ENCODE results near the gene TSNAXIP1.

Gene TSNAXIP1

DNA sequence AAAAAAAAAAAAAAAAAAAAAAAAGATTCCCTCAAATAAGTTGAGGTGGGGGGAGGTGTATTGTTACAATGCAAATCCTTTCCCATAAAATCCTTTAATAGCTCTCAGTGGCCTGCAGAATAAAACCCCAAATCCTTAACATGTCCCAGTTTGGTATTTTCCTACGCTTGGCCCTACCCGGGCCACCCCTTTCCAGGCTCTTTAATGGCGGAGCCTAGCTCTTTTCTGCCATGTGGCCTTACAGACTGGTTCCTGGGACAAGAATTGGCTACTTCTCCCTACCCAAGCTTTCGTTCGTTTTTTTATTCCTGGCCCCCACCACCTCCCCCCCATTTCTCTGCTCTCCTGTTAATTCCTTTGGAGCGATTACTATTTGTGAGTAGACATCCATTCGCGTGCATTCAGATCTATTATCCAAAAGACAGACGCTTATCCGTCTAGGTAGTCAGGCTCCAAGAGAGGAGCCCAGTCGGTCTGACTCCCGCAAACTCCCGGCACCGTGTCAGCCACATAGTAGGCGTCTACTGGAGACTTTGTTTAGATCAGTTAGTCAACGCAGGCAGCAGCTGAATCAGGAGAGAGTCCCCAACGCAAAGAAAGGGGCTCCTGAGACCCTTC is 34.6 kb downstream of the TSNAXIP1 start:
- TF ChIP-seq, protein P1, sequence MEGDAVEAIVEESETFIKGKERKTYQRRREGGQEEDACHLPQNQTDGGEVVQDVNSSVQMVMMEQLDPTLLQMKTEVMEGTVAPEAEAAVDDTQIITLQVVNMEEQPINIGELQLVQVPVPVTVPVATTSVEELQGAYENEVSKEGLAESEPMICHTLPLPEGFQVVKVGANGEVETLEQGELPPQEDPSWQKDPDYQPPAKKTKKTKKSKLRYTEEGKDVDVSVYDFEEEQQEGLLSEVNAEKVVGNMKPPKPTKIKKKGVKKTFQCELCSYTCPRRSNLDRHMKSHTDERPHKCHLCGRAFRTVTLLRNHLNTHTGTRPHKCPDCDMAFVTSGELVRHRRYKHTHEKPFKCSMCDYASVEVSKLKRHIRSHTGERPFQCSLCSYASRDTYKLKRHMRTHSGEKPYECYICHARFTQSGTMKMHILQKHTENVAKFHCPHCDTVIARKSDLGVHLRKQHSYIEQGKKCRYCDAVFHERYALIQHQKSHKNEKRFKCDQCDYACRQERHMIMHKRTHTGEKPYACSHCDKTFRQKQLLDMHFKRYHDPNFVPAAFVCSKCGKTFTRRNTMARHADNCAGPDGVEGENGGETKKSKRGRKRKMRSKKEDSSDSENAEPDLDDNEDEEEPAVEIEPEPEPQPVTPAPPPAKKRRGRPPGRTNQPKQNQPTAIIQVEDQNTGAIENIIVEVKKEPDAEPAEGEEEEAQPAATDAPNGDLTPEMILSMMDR (IDR thresholded peaks at IDR 0.05; ENCODE audit: insufficient read depth, low read length, poor library complexity, severe bottlenecking): no peak
- TF ChIP-seq EZH2phosphoT487 (conservative IDR thresholded peaks at IDR 0.05; ENCODE audit: low read length): no peak
- H3K9me3 ChIP-seq (ENCODE audit: insufficient read depth, low read length): no peaks in the 10 kb centered on the region
- peak overlapping the region; percentile 85 for H3K4me3 ChIP-seq (ENCODE audit: insufficient read depth, low read length, poor library complexity, severe bottlenecking)
- peaks cover 21% of the 10 kb centered on the region for H3F3A ChIP-seq (ENCODE audit: insufficient read depth)
- no peaks in the 10 kb centered on the region for H3K9me2 ChIP-seq (replicated peaks; ENCODE audit: insufficient read depth, low read length)
- H3K36me3 ChIP-seq (ENCODE audit: low read length): no peaks in the 10 kb centered on the region
- peak overlapping the region; percentile 92; the same call in 1 of the 2 replicates for H3K27ac ChIP-seq (ENCODE audit: low read depth, low read length)
- H3K4me2 ChIP-seq (ENCODE audit: low read depth, low read length, poor library complexity, severe bottlenecking): peak overlapping the region; percentile 85
- peak overlapping the region; percentile 96 for H3K9ac ChIP-seq (ENCODE audit: low read length)
- H4K20me1 ChIP-seq (ENCODE audit: low read depth, low read length): no peaks in the 10 kb centered on the region
- peak overlapping the region; percentile 99 for H2AFZ ChIP-seq (ENCODE audit: low read depth, low read length, severe bottlenecking)
- peaks cover 27% of the 10 kb centered on the region for H3K79me2 ChIP-seq (ENCODE audit: insufficient read depth, low read length)
- H3K27me3 ChIP-seq (ENCODE audit: low read length): no peaks in the 10 kb centered on the region

DNA sequence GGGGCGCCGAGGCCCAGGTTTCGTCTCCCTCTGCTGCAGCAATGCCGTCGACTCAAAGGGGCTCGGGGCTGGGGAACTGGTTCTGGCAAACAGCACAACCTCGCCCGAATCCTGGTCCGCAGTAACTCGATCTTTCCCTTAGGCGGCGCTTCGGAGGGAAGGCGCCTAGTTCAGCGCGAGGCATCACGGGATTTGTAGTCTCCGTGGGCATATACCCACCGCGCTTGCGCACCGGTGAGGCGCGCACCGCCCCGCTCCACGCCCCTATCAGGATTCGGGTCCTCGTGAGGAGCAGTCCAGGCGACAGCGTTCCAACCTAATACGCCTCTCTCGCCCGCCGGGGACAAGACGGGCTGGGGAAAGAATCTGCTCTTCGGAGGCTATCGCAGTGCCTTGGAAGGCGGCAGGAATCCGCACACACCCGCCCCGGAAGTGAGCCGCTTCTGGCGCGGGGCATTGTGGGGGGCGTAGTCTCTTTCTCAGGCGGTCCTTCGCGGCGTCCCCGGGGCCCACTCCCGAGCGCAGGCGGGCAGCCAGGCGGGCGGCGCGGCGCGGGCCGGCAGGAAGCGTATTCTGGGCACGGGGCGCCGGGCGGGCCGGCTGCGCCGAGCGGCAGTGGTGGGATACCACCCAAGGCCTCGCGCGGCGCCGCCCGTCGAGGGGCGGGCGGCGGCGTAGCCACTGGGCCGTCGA is 35.3 kb downstream of the TSNAXIP1 start, which contains the start of gene THAP11:
Gene THAP11, plus strand, starts transcription at position 505 of the 693 bp plus-strand sequence. CDS start 235 bp downstream, outside the sequence.
- peak within 1 kb of the TSS; percentile 92 for H3K27ac ChIP-seq (ENCODE audit: low read depth, low read length)
- peak within 1 kb of the TSS; percentile 99 for H2AFZ ChIP-seq (ENCODE audit: low read depth, low read length, severe bottlenecking)
- no peaks in the 10 kb centered on the region for H3K27me3 ChIP-seq (ENCODE audit: low read length)
- peak within 1 kb of the TSS; percentile 85 for H3K4me3 ChIP-seq (ENCODE audit: insufficient read depth, low read length, poor library complexity, severe bottlenecking)
- no peaks in the 10 kb centered on the region for H3K9me2 ChIP-seq (replicated peaks; ENCODE audit: insufficient read depth, low read length)
- H4K20me1 ChIP-seq (ENCODE audit: low read depth, low read length): no peaks in the 10 kb centered on the region
- TF ChIP-seq EZH2phosphoT487 (conservative IDR thresholded peaks at IDR 0.05; ENCODE audit: low read length): no peak
- TF ChIP-seq, protein P1 (IDR thresholded peaks at IDR 0.05; ENCODE audit: insufficient read depth, low read length, poor library complexity, severe bottlenecking): peak; percentile 52
- no peaks in the 10 kb centered on the region for H3K9me3 ChIP-seq (ENCODE audit: insufficient read depth, low read length)
- H3K79me2 ChIP-seq (ENCODE audit: insufficient read depth, low read length): peaks cover 27% of the 10 kb centered on the region
- peak within 1 kb of the TSS; percentile 85 for H3K4me2 ChIP-seq (ENCODE audit: low read depth, low read length, poor library complexity, severe bottlenecking)
- H3K9ac ChIP-seq (ENCODE audit: low read length): peak within 1 kb of the TSS; percentile 96
- peaks cover 22% of the 10 kb centered on the region for H3F3A ChIP-seq (ENCODE audit: insufficient read depth)
- no peaks in the 10 kb centered on the region for H3K36me3 ChIP-seq (ENCODE audit: low read length)

DNA sequence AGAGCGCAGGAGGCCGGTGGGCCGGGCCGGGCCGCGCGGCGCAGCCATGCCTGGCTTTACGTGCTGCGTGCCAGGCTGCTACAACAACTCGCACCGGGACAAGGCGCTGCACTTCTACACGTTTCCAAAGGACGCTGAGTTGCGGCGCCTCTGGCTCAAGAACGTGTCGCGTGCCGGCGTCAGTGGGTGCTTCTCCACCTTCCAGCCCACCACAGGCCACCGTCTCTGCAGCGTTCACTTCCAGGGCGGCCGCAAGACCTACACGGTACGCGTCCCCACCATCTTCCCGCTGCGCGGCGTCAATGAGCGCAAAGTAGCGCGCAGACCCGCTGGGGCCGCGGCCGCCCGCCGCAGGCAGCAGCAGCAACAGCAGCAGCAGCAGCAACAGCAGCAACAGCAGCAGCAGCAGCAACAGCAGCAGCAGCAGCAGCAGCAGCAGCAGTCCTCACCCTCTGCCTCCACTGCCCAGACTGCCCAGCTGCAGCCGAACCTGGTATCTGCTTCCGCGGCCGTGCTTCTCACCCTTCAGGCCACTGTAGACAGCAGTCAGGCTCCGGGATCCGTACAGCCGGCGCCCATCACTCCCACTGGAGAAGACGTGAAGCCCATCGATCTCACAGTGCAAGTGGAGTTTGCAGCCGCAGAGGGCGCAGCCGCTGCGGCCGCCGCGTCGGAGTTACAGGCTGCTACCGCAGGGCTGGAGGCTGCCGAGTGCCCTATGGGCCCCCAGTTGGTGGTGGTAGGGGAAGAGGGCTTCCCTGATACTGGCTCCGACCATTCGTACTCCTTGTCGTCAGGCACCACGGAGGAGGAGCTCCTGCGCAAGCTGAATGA is 36.0 kb downstream of the TSNAXIP1 start:
- H3K36me3 ChIP-seq (ENCODE audit: low read length): no peaks in the 10 kb centered on the region
- no peaks in the 10 kb centered on the region for H3K9me3 ChIP-seq (ENCODE audit: insufficient read depth, low read length)
- peak overlapping the region; percentile 46 for H2AFZ ChIP-seq (ENCODE audit: low read depth, low read length, severe bottlenecking)
- H3K9ac ChIP-seq (ENCODE audit: low read length): peak overlapping the region; percentile 96
- H3K79me2 ChIP-seq (ENCODE audit: insufficient read depth, low read length): peaks cover 35% of the 10 kb centered on the region
- H3K4me3 ChIP-seq (ENCODE audit: insufficient read depth, low read length, poor library complexity, severe bottlenecking): peak overlapping the region; percentile 85
- H3F3A ChIP-seq (ENCODE audit: insufficient read depth): peaks cover 22% of the 10 kb centered on the region
- H3K4me2 ChIP-seq (ENCODE audit: low read depth, low read length, poor library complexity, severe bottlenecking): peak overlapping the region; percentile 85
- no peaks in the 10 kb centered on the region for H3K9me2 ChIP-seq (replicated peaks; ENCODE audit: insufficient read depth, low read length)
- H4K20me1 ChIP-seq (ENCODE audit: low read depth, low read length): peaks cover 3% of the 10 kb centered on the region; the same call in 1 of the 2 replicates
- no peaks in the 10 kb centered on the region for H3K27me3 ChIP-seq (ENCODE audit: low read length)
- H3K27ac ChIP-seq (ENCODE audit: low read depth, low read length): peak overlapping the region; percentile 92
- no peak for TF ChIP-seq EZH2phosphoT487 (conservative IDR thresholded peaks at IDR 0.05; ENCODE audit: low read length)
- TF ChIP-seq, protein P1 (IDR thresholded peaks at IDR 0.05; ENCODE audit: insufficient read depth, low read length, poor library complexity, severe bottlenecking): peak; percentile 37
